NB4 (cell line): Measurements from ENCODE around the gene SH3PXD2A.

ENCODE experiments used
- DNase-seq: peaks from one replicate; pipeline ENCODE4 v3.0.0; 2010; ENCODE audit warnings: low read depth
- H3K4me3 ChIP-seq: one replicate; pipeline ENCODE4 v1.5.1; 2011; ENCODE audit warnings: mild to moderate bottlenecking, low read depth, low read length, moderate library complexity
- MYC ChIP-seq: IDR thresholded peaks from 2 replicates; pipeline ENCODE4 v1.6.1; 2011; ENCODE audit warnings: low read depth, low read length
- POLR2A ChIP-seq: IDR thresholded peaks from 2 replicates; pipeline ENCODE4 v1.6.1; 2011; ENCODE audit warnings: mild to moderate bottlenecking; ENCODE audit not compliant: insufficient read length; ENCODE audit errors: extremely low read depth
- TF ChIP-seq, protein P1 (sequence below): IDR thresholded peaks from 2 replicates; pipeline ENCODE4 v1.6.1; 2011; ENCODE audit warnings: low read depth, low read length
- TF ChIP-seq, protein P2 (sequence below): IDR thresholded peaks from one replicate; pipeline ENCODE4 v1.5.1; 2012; ENCODE audit warnings: low read depth, low read length

The SH3PXD2A gene

DNA sequence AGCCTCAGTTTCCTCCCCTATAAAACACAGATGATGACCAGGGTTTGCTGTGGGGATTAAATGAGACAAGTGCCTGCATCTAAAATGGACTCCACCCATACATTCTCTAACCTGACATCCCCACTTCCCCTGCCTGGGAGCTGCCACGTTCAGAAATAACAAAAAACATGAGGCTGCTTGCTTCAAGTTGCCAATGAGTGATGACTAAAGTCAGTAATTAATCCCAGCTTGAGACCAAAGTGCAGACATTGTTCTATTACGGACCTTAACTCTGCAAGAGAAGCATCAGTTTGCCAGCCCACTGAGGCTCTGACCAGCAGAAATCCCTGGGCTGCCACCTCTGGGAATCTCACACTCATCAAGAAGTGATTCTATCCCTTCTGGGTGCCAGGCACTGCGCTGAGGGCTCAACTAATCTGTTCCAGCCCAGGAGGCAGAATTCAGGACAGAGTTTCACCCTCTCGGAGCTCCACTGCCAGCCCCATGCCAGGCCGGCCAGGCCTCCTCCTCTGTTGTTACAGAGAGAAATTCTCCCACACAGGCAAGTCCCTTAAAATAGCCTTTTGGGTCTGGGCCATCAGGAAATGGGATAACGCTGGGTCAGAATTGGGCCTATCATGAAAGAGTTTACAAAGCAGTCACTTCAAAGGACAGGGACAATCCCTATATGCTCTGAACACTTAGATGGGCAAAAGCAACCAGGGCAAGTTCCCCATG lies 11.4 kb downstream of the SH3PXD2A start:
- TF ChIP-seq, protein P1, sequence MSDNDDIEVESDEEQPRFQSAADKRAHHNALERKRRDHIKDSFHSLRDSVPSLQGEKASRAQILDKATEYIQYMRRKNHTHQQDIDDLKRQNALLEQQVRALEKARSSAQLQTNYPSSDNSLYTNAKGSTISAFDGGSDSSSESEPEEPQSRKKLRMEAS: no peak
- TF ChIP-seq MYC (no peak), POLR2A (no peak)
- no peak for DNase-seq
- H3K4me3 ChIP-seq: no peak overlapping the region

GRCh38 chr10:103843045-103843444 lies 12.3 kb downstream of the SH3PXD2A start:
- TF ChIP-seq, protein P1: no peak
- TF ChIP-seq, protein P2, sequence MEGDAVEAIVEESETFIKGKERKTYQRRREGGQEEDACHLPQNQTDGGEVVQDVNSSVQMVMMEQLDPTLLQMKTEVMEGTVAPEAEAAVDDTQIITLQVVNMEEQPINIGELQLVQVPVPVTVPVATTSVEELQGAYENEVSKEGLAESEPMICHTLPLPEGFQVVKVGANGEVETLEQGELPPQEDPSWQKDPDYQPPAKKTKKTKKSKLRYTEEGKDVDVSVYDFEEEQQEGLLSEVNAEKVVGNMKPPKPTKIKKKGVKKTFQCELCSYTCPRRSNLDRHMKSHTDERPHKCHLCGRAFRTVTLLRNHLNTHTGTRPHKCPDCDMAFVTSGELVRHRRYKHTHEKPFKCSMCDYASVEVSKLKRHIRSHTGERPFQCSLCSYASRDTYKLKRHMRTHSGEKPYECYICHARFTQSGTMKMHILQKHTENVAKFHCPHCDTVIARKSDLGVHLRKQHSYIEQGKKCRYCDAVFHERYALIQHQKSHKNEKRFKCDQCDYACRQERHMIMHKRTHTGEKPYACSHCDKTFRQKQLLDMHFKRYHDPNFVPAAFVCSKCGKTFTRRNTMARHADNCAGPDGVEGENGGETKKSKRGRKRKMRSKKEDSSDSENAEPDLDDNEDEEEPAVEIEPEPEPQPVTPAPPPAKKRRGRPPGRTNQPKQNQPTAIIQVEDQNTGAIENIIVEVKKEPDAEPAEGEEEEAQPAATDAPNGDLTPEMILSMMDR: no peak
- TF ChIP-seq POLR2A (no peak), MYC (no peak)
- H3K4me3 ChIP-seq: no peak overlapping the region
- no peak for DNase-seq

GRCh38 chr10:103842605-103843004 lies 12.8 kb downstream of the SH3PXD2A start:
- no peak for TF ChIP-seq MYC
- TF ChIP-seq, protein P1: no peak
- TF ChIP-seq POLR2A: no peak
- TF ChIP-seq, protein P2: no peak
- no peak for DNase-seq
- no peak overlapping the region for H3K4me3 ChIP-seq

DNA sequence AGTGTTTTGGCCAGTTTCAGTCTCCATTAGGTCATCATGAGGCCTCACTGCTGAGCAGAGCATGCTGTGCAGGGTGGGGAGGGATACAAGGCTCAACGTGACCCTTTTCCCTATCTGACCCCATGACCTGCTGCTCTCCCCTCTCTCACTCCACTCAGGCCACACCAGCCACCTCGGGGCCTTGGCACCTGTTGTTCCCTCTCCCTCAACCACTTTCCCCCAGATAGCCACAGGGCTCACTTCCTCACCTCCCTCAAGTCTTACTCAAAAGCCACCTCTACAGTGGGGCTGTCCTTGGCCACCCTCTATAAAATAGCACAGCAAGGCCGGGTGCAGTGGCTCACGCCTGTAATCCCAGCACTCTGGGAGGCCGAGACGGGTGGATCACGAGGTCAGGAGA lies 13.9 kb downstream of the SH3PXD2A start:
- DNase-seq: no peak
- H3K4me3 ChIP-seq: no peak overlapping the region
- TF ChIP-seq, protein P2: no peak
- no peak for TF ChIP-seq POLR2A
- no peak for TF ChIP-seq MYC
- TF ChIP-seq, protein P1: no peak

- DNase-seq: no peak
- TF ChIP-seq, protein P2: no peak
- TF ChIP-seq, protein P1: no peak
- no peak for TF ChIP-seq MYC
- TF ChIP-seq POLR2A: no peak
- no peak overlapping the region for H3K4me3 ChIP-seq
Measured at GRCh38 chr10:103840740-103841070, 14.7 kb downstream of the SH3PXD2A start.

DNA sequence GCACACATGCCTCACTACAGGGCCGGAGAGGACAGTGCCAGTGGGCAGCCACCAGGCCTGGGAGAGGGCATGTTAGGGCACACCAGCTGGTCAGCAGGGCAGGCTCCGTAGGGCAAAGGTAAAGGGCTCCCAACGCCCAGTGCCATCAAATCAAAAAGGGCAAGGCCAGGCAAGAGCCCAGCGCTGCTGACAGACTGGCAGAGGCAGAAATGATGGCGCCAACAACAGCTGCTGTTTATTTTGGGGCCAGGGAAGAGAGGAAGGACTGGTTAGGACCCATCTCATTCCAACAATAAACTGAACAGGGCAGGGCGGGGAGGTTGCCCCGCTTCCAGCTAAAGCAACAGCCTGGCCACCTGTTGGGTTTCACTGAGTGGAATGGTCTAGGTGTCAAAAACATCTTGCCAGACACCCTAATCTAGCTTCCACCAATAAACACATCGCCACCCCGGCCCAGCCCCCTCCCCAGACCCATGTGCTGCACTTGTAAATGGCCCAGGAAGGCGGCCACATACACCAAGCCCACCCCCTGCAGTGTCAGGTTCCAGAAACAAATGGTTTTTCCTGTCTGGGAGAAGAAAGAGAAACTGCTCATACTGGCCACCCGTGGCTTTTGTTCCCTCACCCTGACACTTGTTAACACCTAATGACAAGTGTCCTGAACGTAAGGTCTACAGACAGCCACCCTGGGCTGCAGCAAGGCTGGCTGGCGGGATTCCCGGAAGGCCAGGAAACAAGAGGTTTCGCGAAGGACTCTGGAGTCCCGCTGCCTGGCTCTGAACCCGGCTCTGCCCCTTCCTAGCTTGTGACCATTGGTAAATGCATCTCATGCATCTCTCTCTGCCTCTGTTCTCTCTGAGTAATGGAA lies 15.3 kb downstream of the SH3PXD2A start:
- TF ChIP-seq, protein P2: no peak
- no peak for TF ChIP-seq MYC
- TF ChIP-seq POLR2A: no peak
- TF ChIP-seq, protein P1: no peak

More for the DNA sequence above, 15.3 kb downstream of the SH3PXD2A start:
- H3K4me3 ChIP-seq: no peak overlapping the region
- DNase-seq: no peak
